Mammary epithelial cell (primary cell): ENCODE measurements around the gene LSMEM2.

Experiments used
- EZH2 ChIP-seq: IDR thresholded peaks from 2 replicates; pipeline ENCODE4 v1.6.1; 2012; ENCODE audit warnings: low read length, inconsistent platforms, borderline replicate concordance
- TF ChIP-seq, protein P1 (sequence below), 2 donors: IDR thresholded peaks in 1 of 2; conservative IDR thresholded peaks in 1 of 2; 2 replicates each; pipeline ENCODE4 v1.5.1; 2011 to 2012; ENCODE audit warnings: inconsistent platforms in 2 of 2, low read length in 2 of 2, mild to moderate bottlenecking in 2 of 2, control low read depth in 1 of 2, low read depth in 1 of 2; ENCODE audit not compliant: insufficient read depth in 1 of 2; ENCODE audit errors: extremely low read depth in 1 of 2

DNA sequence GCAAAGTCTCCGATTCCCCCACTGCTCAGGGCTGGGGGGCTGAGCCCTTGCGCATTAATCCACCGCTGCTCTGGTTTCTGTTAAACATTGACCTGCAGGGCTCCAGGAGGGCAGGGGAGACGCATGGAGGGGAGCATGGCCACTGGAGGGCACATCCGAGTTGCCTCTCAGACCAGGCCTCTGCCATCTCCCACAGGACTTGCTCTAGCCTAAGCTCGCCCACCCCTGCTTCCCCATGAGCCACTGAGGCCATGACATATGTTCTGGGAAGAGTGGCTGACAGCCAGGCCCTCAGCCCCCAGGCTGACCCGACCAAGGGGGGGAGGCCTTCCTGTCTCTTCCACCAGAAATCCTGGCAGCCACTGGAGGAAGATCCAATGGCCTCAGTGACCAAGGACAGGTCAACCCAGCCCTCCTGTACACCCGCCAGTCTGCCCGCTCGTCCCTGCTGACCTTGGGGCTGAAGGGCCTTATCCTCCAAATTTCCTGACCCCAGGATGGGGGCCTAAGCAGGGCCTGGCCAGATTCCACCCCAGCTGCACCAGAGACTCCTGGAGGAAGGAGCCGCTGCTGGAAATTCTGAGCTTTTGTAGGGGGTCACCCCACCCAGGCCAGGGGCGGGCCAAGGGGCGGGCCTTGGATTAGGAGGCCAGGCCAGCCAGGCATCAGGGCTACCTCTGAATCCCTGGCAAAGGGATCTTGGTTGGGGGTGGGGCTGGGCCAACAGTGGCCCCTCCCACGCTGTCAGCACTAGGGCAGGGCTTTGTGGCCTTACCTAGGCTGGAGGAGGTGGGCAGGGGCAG is 24.3 kb downstream of the LSMEM2 start, which contains the start of gene HYAL1:
- TF ChIP-seq, protein P1, sequence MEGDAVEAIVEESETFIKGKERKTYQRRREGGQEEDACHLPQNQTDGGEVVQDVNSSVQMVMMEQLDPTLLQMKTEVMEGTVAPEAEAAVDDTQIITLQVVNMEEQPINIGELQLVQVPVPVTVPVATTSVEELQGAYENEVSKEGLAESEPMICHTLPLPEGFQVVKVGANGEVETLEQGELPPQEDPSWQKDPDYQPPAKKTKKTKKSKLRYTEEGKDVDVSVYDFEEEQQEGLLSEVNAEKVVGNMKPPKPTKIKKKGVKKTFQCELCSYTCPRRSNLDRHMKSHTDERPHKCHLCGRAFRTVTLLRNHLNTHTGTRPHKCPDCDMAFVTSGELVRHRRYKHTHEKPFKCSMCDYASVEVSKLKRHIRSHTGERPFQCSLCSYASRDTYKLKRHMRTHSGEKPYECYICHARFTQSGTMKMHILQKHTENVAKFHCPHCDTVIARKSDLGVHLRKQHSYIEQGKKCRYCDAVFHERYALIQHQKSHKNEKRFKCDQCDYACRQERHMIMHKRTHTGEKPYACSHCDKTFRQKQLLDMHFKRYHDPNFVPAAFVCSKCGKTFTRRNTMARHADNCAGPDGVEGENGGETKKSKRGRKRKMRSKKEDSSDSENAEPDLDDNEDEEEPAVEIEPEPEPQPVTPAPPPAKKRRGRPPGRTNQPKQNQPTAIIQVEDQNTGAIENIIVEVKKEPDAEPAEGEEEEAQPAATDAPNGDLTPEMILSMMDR (conservative IDR thresholded peaks at IDR 0.05 in 1 of 2, IDR thresholded peaks at IDR 0.05 in 1 of 2; ENCODE audit: extremely low read depth in 1 of 2, insufficient read depth in 1 of 2, low read depth in 1 of 2, low read length in 2 of 2): peak in 1 of 2 donors; percentile 25
- TF ChIP-seq EZH2: no peak
